K562 (cell line): ENCODE data around the gene GCNT1. TPM values are rescaled to one million over a fixed set of nuclear protein-coding genes. Genes with fewer than 3 reads are reported as not detected.
A peak's percentile ranks its signal among the peaks of the same experiment; 100 is the strongest.
"Not testable (repeated sequence)": the region's sequence is repeated elsewhere in the genome, so short reads cannot be mapped to it uniquely, and the experiment has no call there.

Experiments
- ATAC-seq: fragments of 200-7000 bp; cut with Tn5 transposase; 3 replicates; pipeline ENCODE4 v1.9.1; 2020; ENCODE audit warnings: moderate library complexity
- BruUV-seq: library from RNA; stranded (reverse); fragments of 400-500 nt; replicated peaks from 2 replicates; lab custom pipeline; 2021; lab: Mats Ljungman, UMichigan
- CTCF ChIA-PET: fragments of 300-600 bp; formaldehyde crosslinking; extraction: SDS; loops from one replicate; lab custom pipeline; 2021; ENCODE audit warnings: low intra/inter-chr PET ratio; lab: Yijun Ruan, JAX
- POLR2A ChIA-PET: fragments of 300-600, 350-650 bp; sonication (Branson Sonifier 250); formaldehyde crosslinking; extraction: SDS; loops from one replicate; lab custom pipeline; 2021; ENCODE audit warnings: antibody characterized with exemption, inconsistent platforms; lab: Yijun Ruan, JAX
- DNase-seq, 4 experiments: peaks; one replicate each; pipeline versions ENCODE4 v3.0.0 to v3.0.0-alpha.2; 2011 to 2018; ENCODE audit warnings: low spot score in 3 of 4, mixed read lengths in 3 of 4; ENCODE audit errors: extremely low read depth in 1 of 4
- FAIRE-seq: peaks from 2 replicates; lab custom pipeline; 2011; peaks lifted over from hg19 to GRCh38; lab: Jason Lieb, UNC
- H2AFZ ChIP-seq: 2 replicates; pipeline ENCODE4 v1.6.0; 2011; ENCODE audit warnings: low read depth, low read length, control low read depth, inconsistent platforms
- H3K27ac ChIP-seq: fragments of 200-600 bp; 3 replicates; pipeline ENCODE4 v1.8.0; 2011; ENCODE audit warnings: low read depth, mild to moderate bottlenecking, control low read depth, inconsistent platforms, low read length, moderate library complexity, mixed read lengths; ENCODE audit errors: extremely low read depth
- H3K27me3 ChIP-seq, 2 experiments: fragments of 300-600 bp in 1 of 2; 2 replicates in 1 of 2; 3 replicates in 1 of 2; pipeline versions ENCODE4 v1.6.0 to v1.8.0; 2011; ENCODE audit warnings: inconsistent platforms in 2 of 2, low read length in 2 of 2, mild to moderate bottlenecking in 1 of 2, mixed read lengths in 1 of 2, moderate library complexity in 1 of 2; ENCODE audit not compliant: control insufficient read depth in 2 of 2, insufficient read depth in 2 of 2
- H3K36me3 ChIP-seq: fragments of 300-600 bp; 3 replicates; pipeline ENCODE4 v1.8.0; 2011; ENCODE audit warnings: mild to moderate bottlenecking, low read length, inconsistent platforms; ENCODE audit not compliant: control insufficient read depth, insufficient read depth
- H3K4me1 ChIP-seq, 2 experiments: fragments of 200-600 bp in 1 of 2; replicated peaks in 1 of 2; 2 replicates in 1 of 2; 3 replicates in 1 of 2; pipeline versions ENCODE4 v1.5.1 to v1.8.0; 2011; ENCODE audit warnings: inconsistent platforms in 2 of 2, low read length in 2 of 2, mild to moderate bottlenecking in 1 of 2, mixed read lengths in 1 of 2, moderate library complexity in 1 of 2; ENCODE audit not compliant: control insufficient read depth in 2 of 2, insufficient read depth in 2 of 2
- H3K4me2 ChIP-seq: 2 replicates; pipeline ENCODE4 v1.6.1; 2011; ENCODE audit warnings: low read length, control low read depth, inconsistent platforms, mixed read lengths; ENCODE audit not compliant: insufficient read depth
- H3K4me3 ChIP-seq: fragments of 200-600 bp; sonication (generic), shearing (Covaris generic); 2 replicates; pipeline ENCODE4 v1.5.1; 2016; ENCODE audit warnings: control low read depth, inconsistent platforms
- H3K79me2 ChIP-seq: fragments of 200-600 bp; 3 replicates; pipeline ENCODE4 v1.8.0; 2011; ENCODE audit warnings: low read length, inconsistent platforms; ENCODE audit not compliant: control insufficient read depth, insufficient read depth
- H3K9ac ChIP-seq, 2 experiments: 2 replicates each; pipeline versions ENCODE4 v1.6.0 to v1.6.1; 2011; ENCODE audit warnings: low read depth in 2 of 2, low read length in 2 of 2, control low read depth in 1 of 2, inconsistent platforms in 1 of 2, mild to moderate bottlenecking in 1 of 2, mixed read lengths in 1 of 2; ENCODE audit not compliant: insufficient read depth in 1 of 2
- H3K9me1 ChIP-seq: one replicate; pipeline ENCODE4 v1.6.0; 2011; ENCODE audit warnings: inconsistent platforms, mild to moderate bottlenecking, low read length, moderate library complexity; ENCODE audit not compliant: control insufficient read depth, insufficient read depth
- H3K9me3 ChIP-seq: replicated peaks from 2 replicates; pipeline ENCODE4 v1.5.1; 2011; ENCODE audit warnings: low read depth, low read length, inconsistent platforms; ENCODE audit not compliant: control insufficient read depth, insufficient read depth
- H4K20me1 ChIP-seq: replicated peaks from 2 replicates; pipeline ENCODE4 v1.6.1; 2011; ENCODE audit warnings: low read length, inconsistent platforms, mixed read lengths; ENCODE audit not compliant: control insufficient read depth, insufficient read depth
- ARHGAP35 ChIP-seq: fragments of 450-650 bp; IDR thresholded peaks from 2 replicates; pipeline ENCODE4 v1.6.1; 2018; ENCODE audit not compliant: partially characterized antibody
- HNRNPUL1 ChIP-seq: fragments of 200-400 bp; formaldehyde crosslinking; IDR thresholded peaks from 2 replicates; pipeline ENCODE4 v1.6.1; 2017; ENCODE audit warnings: low read length
- NCOA2 ChIP-seq, 2 experiments: fragments of 450-650 bp; IDR thresholded peaks; 2 replicates each; pipeline ENCODE4 v1.6.1; 2018; ENCODE audit warnings: mild to moderate bottlenecking in 2 of 2, moderate library complexity in 1 of 2; ENCODE audit not compliant: partially characterized antibody in 2 of 2
- NCOR1 ChIP-seq: fragments of 450-650 bp; IDR thresholded peaks from 2 replicates; pipeline ENCODE4 v1.6.1; 2016; ENCODE audit warnings: mild to moderate bottlenecking, moderate library complexity
- NFYB ChIP-seq: IDR thresholded peaks from 2 replicates; pipeline ENCODE4 v1.6.1; 2011; ENCODE audit warnings: mild to moderate bottlenecking, moderate library complexity; ENCODE audit not compliant: insufficient read length; ENCODE audit errors: extremely low read depth
- ZNF316 ChIP-seq: fragments of 450-650 bp; IDR thresholded peaks from 2 replicates; pipeline ENCODE4 v1.6.1; 2016
- WGBS: fragments of 100-300 bp; shearing (Covaris generic); methylation state at CpG from one replicate; pipeline ENCODE4 v1.1.6; 2016; ENCODE audit warnings: low coverage, mixed read lengths; ENCODE audit not compliant: insufficient coverage; ENCODE audit errors: missing lambda C conversion rate; 5-methylcytosine and 5-hydroxymethylcytosine counted together
- in situ Hi-C: fragments of 300-500 bp; cut with MboI; formaldehyde crosslinking; loops from 4 replicates; pipeline ENCODE4 v1.15.0; 2018; ENCODE audit warnings: inconsistent platforms, mixed read lengths
- intact Hi-C: fragments of 100-400 bp; cut with micrococcal nuclease; formaldehyde crosslinking; loops from 2 replicates; pipeline ENCODE4 v1.14.2; 2022
- polyA plus RNA-seq, 8 experiments: library from polyadenylated mRNA; depleted of rRNA in 4 of 8; stranded (reverse) in 5 of 8; unstranded in 3 of 8; fragments of >200 nt; fragmentation: Nextera tagmentation in 2 of 8; fragmentation: Illumina TruSeq in 1 of 8; extraction: Ambion mirVana in 2 of 8; extraction: Trizol in 1 of 8; gene quantifications; 2 replicates each; pipeline versions ENCODE4 v1.2.1 to v1.2.3, GENCODE V29; 2011 to 2014; ENCODE audit warnings: inconsistent platforms in 1 of 8, missing spikeins in 1 of 8
- total RNA-seq, 7 experiments: library from RNA; depleted of rRNA in 6 of 7; stranded (reverse); fragments of >200 nt in 6 of 7; fragmentation: Illumina TruSeq in 2 of 7; extraction: Trizol in 2 of 7; gene quantifications; 2 replicates each; pipeline versions ENCODE4 v1.2.1 to v1.2.3, GENCODE V29; 2011 to 2021; ENCODE audit warnings: low replicate concordance in 1 of 7

Gene GCNT1
- total and polyA plus RNA-seq, 9 of the 15 experiments (the other 6 are each of a cell fraction or from before 2014, with no cell fraction given), result 0.01 to 0.71 (median 0.10) TPM

- ATAC-seq, result no peak
- FAIRE-seq, result no peak
- H3K9me3 ChIP-seq, result no peaks in the 10 kb centered on the region
- no peaks in the 10 kb centered on the region for H3K4me1 ChIP-seq
- H3K9ac ChIP-seq, result no peak overlapping the region
- DNase-seq, result no peak
- TF ChIP-seq HNRNPUL1 (no peak), NCOA2 (IDR thresholded peaks at IDR 0.05; ENCODE audit: partially characterized antibody in 2 of 2) (no peak), ARHGAP35 (no peak), NCOR1 (no peak)
- intact Hi-C loops (no loop called here), in situ Hi-C loops (no loop called here)
- no peak overlapping the region for H2AFZ ChIP-seq
- no peak overlapping the region for H3K27ac ChIP-seq
- POLR2A ChIA-PET, result no interaction called here
- 3% methylated on average over 4 of the region's 4 CpGs for WGBS
- H3K79me2 ChIP-seq, result no peaks in the 10 kb centered on the region
- no TSS peak for BruUV-seq
- H3K4me2 ChIP-seq, result no peak overlapping the region
- CTCF ChIA-PET, result no interaction called here
- no peaks in the 10 kb centered on the region for H3K9me1 ChIP-seq
- no peaks in the 10 kb centered on the region for H3K36me3 ChIP-seq
- no peaks in the 10 kb centered on the region; a peak in 2 of 5 replicates for H3K27me3 ChIP-seq
- H4K20me1 ChIP-seq, result no peaks in the 10 kb centered on the region
- no peak overlapping the region for H3K4me3 ChIP-seq
Observed at GRCh38 chr9:76475686-76476085, 16.7 kb downstream of the GCNT1 start.

- BruUV-seq, in situ Hi-C loops: not testable (repeated sequence)
Observed at GRCh38 chr9:76477818-76478217, 18.8 kb downstream of the GCNT1 start.

More at GRCh38 chr9:76477818-76478217, 18.8 kb downstream of the GCNT1 start:
- TF ChIP-seq NFYB (peak; percentile 31), ZNF316 (0 out of 2 replicates have a peak, but pooled peaks have one; percentile 30)
- TF ChIP-seq, all 486 proteins: peak for 2; not testable (repeated sequence) for 484
- CTCF ChIA-PET, H3K27me3 ChIP-seq, H3K4me2 ChIP-seq, H3K9ac ChIP-seq, FAIRE-seq, H3K4me3 ChIP-seq, ATAC-seq, H4K20me1 ChIP-seq, H3K9me3 ChIP-seq, H3K27ac ChIP-seq, H3K4me1 ChIP-seq, H2AFZ ChIP-seq, POLR2A ChIA-PET, H3K9me1 ChIP-seq, H3K36me3 ChIP-seq, intact Hi-C loops, DNase-seq, H3K79me2 ChIP-seq: not testable (repeated sequence)
- WGBS, result 40% methylated on average over 5 of the region's 7 CpGs
